Nephron progenitor cell (in vitro differentiated cells): ENCODE results near the gene SYT5.

Experiments used
- DNase-seq: peaks from one replicate; pipeline ENCODE4 v3.0.0; 2021
- H3K27ac Mint-ChIP-seq: 2 replicates; pipeline ENCODE4 v1.8.0; 2021; ENCODE audit warnings: mild to moderate bottlenecking, moderate library complexity, mixed read lengths
- H3K27me3 Mint-ChIP-seq: 2 replicates; pipeline ENCODE4 v1.8.0; 2021; ENCODE audit warnings: mild to moderate bottlenecking, low read depth, mixed read lengths; ENCODE audit not compliant: poor library complexity
- H3K36me3 Mint-ChIP-seq: 2 replicates; pipeline ENCODE4 v1.8.0; 2021; ENCODE audit warnings: low read depth, mixed read lengths
- H3K4me1 Mint-ChIP-seq: 2 replicates; pipeline ENCODE4 v1.8.0; 2021; ENCODE audit warnings: mixed read lengths
- H3K4me3 Mint-ChIP-seq: 2 replicates; pipeline ENCODE4 v1.8.0; 2021; ENCODE audit warnings: mild to moderate bottlenecking, moderate library complexity, mixed read lengths
- H3K9me3 Mint-ChIP-seq: 2 replicates; pipeline ENCODE4 v1.8.0; 2021; ENCODE audit warnings: mild to moderate bottlenecking, moderate library complexity, mixed read lengths
- CTCF ChIP-seq: fragments of 200-600 bp; sonication (generic); IDR thresholded peaks from 2 replicates; pipeline ENCODE4 v1.5.0; 2021; ENCODE audit warnings: antibody characterized with exemption

The SYT5 gene

DNA sequence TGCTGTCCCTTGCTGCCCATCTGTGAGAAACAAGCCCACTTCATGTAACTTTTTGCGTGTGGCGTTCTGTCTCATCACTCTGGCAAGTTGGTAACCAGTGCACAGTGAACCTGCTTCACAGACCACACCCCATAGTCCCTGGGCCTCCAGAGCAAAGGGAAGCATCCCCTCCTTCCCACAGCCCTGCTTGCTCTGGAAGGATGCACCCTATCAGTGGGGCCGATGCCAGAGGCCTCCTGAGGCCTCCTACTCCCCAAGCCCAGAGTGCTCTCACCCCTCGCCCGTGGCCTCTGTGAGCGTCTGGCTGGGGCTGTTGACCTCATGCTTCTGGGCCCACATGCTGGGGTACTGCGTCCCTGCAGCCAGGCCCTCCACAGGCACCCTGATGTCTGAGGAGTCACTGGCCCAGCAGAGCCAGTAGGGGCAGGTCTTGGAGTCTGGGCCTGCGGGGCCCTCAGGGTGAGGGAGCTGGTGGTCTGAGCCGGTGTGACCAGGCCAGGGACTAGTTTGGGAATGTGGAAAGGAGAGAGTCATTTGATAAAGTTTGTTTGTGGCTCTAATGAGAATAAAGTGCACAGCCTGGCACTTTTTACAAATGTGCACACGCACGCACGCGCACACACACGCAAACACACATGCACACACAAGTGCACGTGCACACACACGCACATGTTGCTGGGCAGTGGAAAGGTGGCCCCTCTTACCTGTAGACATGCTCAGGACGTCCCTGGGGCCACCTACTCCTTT, 43.4 kb upstream of the SYT5 start:
- DNase-seq = no peak
- no peak overlapping the region for H3K4me3 Mint-ChIP-seq

GRCh38 chr19:55220525-55220924, 40.4 kb upstream of the SYT5 start:
- Mint-ChIP-seq H3K4me3 (no peak overlapping the region), H3K27me3 (peaks cover 10% of the 10 kb centered on the region), H3K27ac (no peak overlapping the region), H3K4me1 (peaks cover 11% of the 10 kb centered on the region), H3K36me3 (peaks cover 18% of the 10 kb centered on the region), H3K9me3 (peaks cover 27% of the 10 kb centered on the region)
- peak; percentile 55 for DNase-seq
- TF ChIP-seq CTCF = no peak

More for the DNA sequence above, 43.4 kb upstream of the SYT5 start:
- Mint-ChIP-seq H3K27me3 (peaks cover 5% of the 10 kb centered on the region), H3K36me3 (peaks cover 26% of the 10 kb centered on the region), H3K4me1 (no peaks in the 10 kb centered on the region), H3K9me3 (peaks cover 12% of the 10 kb centered on the region), H3K27ac (no peak overlapping the region)
- no peak for TF ChIP-seq CTCF

GRCh38 chr19:55216461-55217198, 36.5 kb upstream of the SYT5 start:
- DNase-seq = peak; percentile 97
- Mint-ChIP-seq H3K9me3 (peaks cover 60% of the 10 kb centered on the region), H3K27me3 (peaks cover 20% of the 10 kb centered on the region), H3K4me3 (peak overlapping the region; percentile 79), H3K27ac (no peak overlapping the region), H3K4me1 (peaks cover 11% of the 10 kb centered on the region), H3K36me3 (peaks cover 23% of the 10 kb centered on the region)
- no peak for TF ChIP-seq CTCF

DNA sequence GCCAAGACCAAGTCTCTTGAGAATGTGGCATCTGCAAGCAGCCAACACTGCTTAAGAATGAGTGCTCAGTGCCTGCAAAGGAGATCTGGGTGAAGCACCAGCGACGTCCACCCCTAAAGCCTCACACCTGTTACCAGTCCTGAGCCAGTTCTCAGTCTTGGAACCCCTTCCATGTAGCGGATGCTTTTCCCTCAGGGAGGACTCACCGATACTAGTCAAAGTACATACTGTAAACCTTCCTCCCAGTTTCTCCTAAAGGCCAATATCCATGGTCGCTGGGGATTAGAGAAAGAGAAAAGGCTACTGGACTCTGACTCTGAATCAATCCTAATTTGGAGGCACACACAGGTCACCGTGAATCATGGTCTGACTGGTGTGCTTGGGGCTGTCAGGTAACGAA, 33.5 kb upstream of the SYT5 start:
- DNase-seq = no peak
- Mint-ChIP-seq H3K27ac (no peak overlapping the region), H3K36me3 (peaks cover 6% of the 10 kb centered on the region), H3K27me3 (peaks cover 36% of the 10 kb centered on the region), H3K4me3 (no peak overlapping the region), H3K9me3 (peaks cover 53% of the 10 kb centered on the region), H3K4me1 (peaks cover 24% of the 10 kb centered on the region)
- TF ChIP-seq CTCF = no peak

GRCh38 chr19:55212447-55212846, 32.4 kb upstream of the SYT5 start:
- TF ChIP-seq CTCF = no peak
- peaks cover 36% of the 10 kb centered on the region for H3K27me3 Mint-ChIP-seq
- peaks cover 53% of the 10 kb centered on the region for H3K9me3 Mint-ChIP-seq
- peaks cover 6% of the 10 kb centered on the region for H3K36me3 Mint-ChIP-seq
- H3K27ac Mint-ChIP-seq = no peak overlapping the region
- H3K4me3 Mint-ChIP-seq = no peak overlapping the region
- H3K4me1 Mint-ChIP-seq = peaks cover 25% of the 10 kb centered on the region
- DNase-seq = no peak
